Upper lobe of left lung (tissue), 6 donors: ENCODE results near the gene POU5F2. TPM values are rescaled to one million over a fixed set of nuclear protein-coding genes. Genes with fewer than 3 reads are reported as not detected.

Source experiments
- ATAC-seq, 2 donors: fragments of 200-7000 bp; cut with Tn5 transposase; one replicate each; pipeline ENCODE4 v1.9.1; 2022; ENCODE audit warnings: mild to moderate bottlenecking in 2 of 2, moderate library complexity in 2 of 2; ENCODE audit not compliant: low FRiP score in 2 of 2
- DNase-seq, 2 donors: peaks; one replicate each; pipeline ENCODE4 v3.0.0-alpha.2; 2019 to 2020
- H3K27ac ChIP-seq, 4 donors: fragments of 200-600 bp; sonication (generic); one replicate each; pipeline ENCODE4 v1.5.1; 2016 to 2019
- H3K27me3 ChIP-seq, 4 donors: fragments of 200-600 bp; sonication (generic); one replicate each; pipeline ENCODE4 v1.5.1; 2017 to 2019
- H3K36me3 ChIP-seq, 4 donors: fragments of 200-600 bp; sonication (generic); one replicate each; pipeline ENCODE4 v1.5.1; 2016 to 2019
- H3K4me1 ChIP-seq, 4 donors: fragments of 200-600 bp; sonication (generic); one replicate each; pipeline ENCODE4 v1.5.1; 2018 to 2019
- H3K4me3 ChIP-seq, 4 donors: fragments of 200-600 bp; sonication (generic); one replicate each; pipeline ENCODE4 v1.5.1; 2017 to 2019; ENCODE audit warnings: mild to moderate bottlenecking in 2 of 4, moderate library complexity in 1 of 4
- H3K9me3 ChIP-seq, 4 donors: fragments of 200-600 bp; sonication (generic); one replicate each; pipeline ENCODE4 v1.5.1; 2018 to 2019
- CTCF ChIP-seq, 6 experiments: fragments of 450-650 bp in 4 of 6; fragments of 200-600 bp in 2 of 6; sonication (generic) in 2 of 6; IDR thresholded peaks; one replicate each; pipeline ENCODE4 v1.5.1; 2016 to 2019; ENCODE audit warnings: antibody characterized with exemption in 6 of 6
- EP300 ChIP-seq, 4 donors: sonication (generic); formaldehyde crosslinking; IDR thresholded peaks; one replicate each; pipeline ENCODE4 v1.5.1; 2017; ENCODE audit warnings: antibody characterized with exemption in 4 of 4, control low read depth in 2 of 4
- POLR2A ChIP-seq, 4 donors: fragments of 450-650 bp; IDR thresholded peaks; one replicate each; pipeline ENCODE4 v1.5.1; 2016 to 2017; ENCODE audit warnings: antibody characterized with exemption in 4 of 4, mild to moderate bottlenecking in 2 of 4
- POLR2AphosphoS5 ChIP-seq, 2 donors: sonication (generic); formaldehyde crosslinking; IDR thresholded peaks; one replicate each; pipeline ENCODE4 v1.5.1; 2017; ENCODE audit warnings: antibody characterized with exemption in 2 of 2
- WGBS, 2 donors: methylation state at CpG; one replicate each; pipeline ENCODE4 v1.1.5; 2017 to 2018; 5-methylcytosine and 5-hydroxymethylcytosine counted together
- total RNA-seq, 6 donors: library from RNA; depleted of rRNA in 4 of 6; stranded (reverse); fragments of >200 nt in 4 of 6; gene quantifications; one replicate each; pipeline versions ENCODE4 v1.1.0 to v1.2.1, GENCODE V29; 2016 to 2021
- donor health status: DM: no; HTN: no; CAD: no; lungs with moderate emphysema.
- donor health status: DM: no; HTN: yes; CAD: no; lungs with severe emphysema.

Gene POU5F2
- total RNA-seq, 6 donors from 2014 or later, result 0.81 to 8.1 (median 2.7) TPM

- no peak for DNase-seq
- TF ChIP-seq CTCF (IDR thresholded peaks at IDR 0.05), result no peak
- no peak for TF ChIP-seq POLR2A (IDR thresholded peaks at IDR 0.05)
- no peak for TF ChIP-seq EP300 (IDR thresholded peaks at IDR 0.05)
- no peak for TF ChIP-seq POLR2AphosphoS5 (IDR thresholded peaks at IDR 0.05)
- no peaks in the 10 kb centered on the region for H3K27me3 ChIP-seq
- H3K9me3 ChIP-seq, result no peaks in the 10 kb centered on the region
- H3K4me1 ChIP-seq, result peaks cover 0 to 4% (median 0%) of the 10 kb centered on the region in 4 donors
- 97 to 100% methylated on average over 1 of the region's 1 CpG for WGBS, 2 donors
- no peak overlapping the region for H3K27ac ChIP-seq
- no peak for ATAC-seq
- no peaks in the 10 kb centered on the region for H3K36me3 ChIP-seq
- H3K4me3 ChIP-seq, result no peak overlapping the region
These were observed 14.8 kb downstream of the POU5F2 start for GRCh38 chr5:93726595-93726994.

GRCh38 chr5:93724791-93725190, 16.6 kb downstream of the POU5F2 start:
- ATAC-seq, result no peak

GRCh38 chr5:93723681-93724080, 17.7 kb downstream of the POU5F2 start:
- H3K4me3 ChIP-seq, result no peak overlapping the region
- no peak for DNase-seq
- no peak overlapping the region for H3K27ac ChIP-seq
- no peak for ATAC-seq
- H3K36me3 ChIP-seq, result no peaks in the 10 kb centered on the region
- peaks cover 0 to 4% (median 0%) of the 10 kb centered on the region in 4 donors for H3K4me1 ChIP-seq
- H3K9me3 ChIP-seq, result no peaks in the 10 kb centered on the region
- TF ChIP-seq POLR2AphosphoS5 (IDR thresholded peaks at IDR 0.05) (no peak), CTCF (IDR thresholded peaks at IDR 0.05) (no peak), POLR2A (IDR thresholded peaks at IDR 0.05) (no peak), EP300 (IDR thresholded peaks at IDR 0.05) (no peak)
- WGBS, 2 donors, result 85 to 86% methylated on average over 4 of the region's 4 CpGs
- H3K27me3 ChIP-seq, result no peaks in the 10 kb centered on the region

More at GRCh38 chr5:93724791-93725190, 16.6 kb downstream of the POU5F2 start:
- DNase-seq, result no peak
- H3K4me1 ChIP-seq, result peaks cover 0 to 4% (median 0%) of the 10 kb centered on the region in 4 donors
- no peaks in the 10 kb centered on the region for H3K27me3 ChIP-seq
- no peaks in the 10 kb centered on the region for H3K36me3 ChIP-seq
- no peak overlapping the region for H3K4me3 ChIP-seq
- WGBS, 2 donors, result 100% methylated on average over 1 of the region's 1 CpG
- no peaks in the 10 kb centered on the region for H3K9me3 ChIP-seq
- no peak overlapping the region for H3K27ac ChIP-seq
- TF ChIP-seq POLR2A (IDR thresholded peaks at IDR 0.05), result no peak
- TF ChIP-seq POLR2AphosphoS5 (IDR thresholded peaks at IDR 0.05), result no peak
- no peak for TF ChIP-seq EP300 (IDR thresholded peaks at IDR 0.05)
- no peak for TF ChIP-seq CTCF (IDR thresholded peaks at IDR 0.05)

GRCh38 chr5:93723005-93723404, 18.4 kb downstream of the POU5F2 start:
- H3K27me3 ChIP-seq, result no peaks in the 10 kb centered on the region
- no peaks in the 10 kb centered on the region for H3K36me3 ChIP-seq
- DNase-seq (no peak), ATAC-seq (no peak)
- H3K9me3 ChIP-seq, result no peaks in the 10 kb centered on the region
- H3K4me1 ChIP-seq, result peaks cover 0 to 4% (median 0%) of the 10 kb centered on the region in 4 donors
- H3K27ac ChIP-seq, result no peak overlapping the region
- no peak overlapping the region for H3K4me3 ChIP-seq
- TF ChIP-seq CTCF (IDR thresholded peaks at IDR 0.05) (no peak), POLR2AphosphoS5 (IDR thresholded peaks at IDR 0.05) (no peak), POLR2A (IDR thresholded peaks at IDR 0.05) (no peak), EP300 (IDR thresholded peaks at IDR 0.05) (no peak)

GRCh38 chr5:93722588-93722987, 18.8 kb downstream of the POU5F2 start:
- no peak overlapping the region for H3K27ac ChIP-seq

More at GRCh38 chr5:93722588-93722987, 18.8 kb downstream of the POU5F2 start:
- no peaks in the 10 kb centered on the region for H3K9me3 ChIP-seq
- DNase-seq, result no peak
- no peaks in the 10 kb centered on the region for H3K27me3 ChIP-seq
- H3K4me3 ChIP-seq, result no peak overlapping the region
- no peaks in the 10 kb centered on the region for H3K36me3 ChIP-seq
- WGBS, 2 donors, result 71 to 76% methylated on average over 3 of the region's 3 CpGs
- TF ChIP-seq POLR2A (IDR thresholded peaks at IDR 0.05) (no peak), POLR2AphosphoS5 (IDR thresholded peaks at IDR 0.05) (no peak), CTCF (IDR thresholded peaks at IDR 0.05) (no peak), EP300 (IDR thresholded peaks at IDR 0.05) (no peak)
- no peak for ATAC-seq
- peaks cover 0 to 4% (median 0%) of the 10 kb centered on the region in 4 donors for H3K4me1 ChIP-seq
